ENCODE data around the gene EXOC3. TPM values are rescaled to one million over a fixed set of nuclear protein-coding genes. Genes with fewer than 3 reads are reported as not detected.
"Not testable (repeated sequence)": the region's sequence is repeated elsewhere in the genome, so short reads cannot be mapped to it uniquely, and the experiment has no call there.

The EXOC3 gene
- total RNA-seq, 1 experiment from 2014 or later, result 24.4 TPM

GRCh38 chr5:501105-501830 lies 58.3 kb downstream of the EXOC3 start:
- DNase-seq, result no peak
- H3K27ac ChIP-seq (ENCODE audit: low read length), result no peak overlapping the region
- H3K4me2 ChIP-seq (ENCODE audit: low read depth, low read length, poor library complexity, severe bottlenecking), result no peak overlapping the region
- H3K27me3 ChIP-seq (ENCODE audit: low read length), result no peaks in the 10 kb centered on the region
- no peaks in the 10 kb centered on the region for H3K4me1 ChIP-seq (ENCODE audit: low read length)
- H3K9ac ChIP-seq (ENCODE audit: low read length), result no peak overlapping the region
- no peaks in the 10 kb centered on the region for H3K9me2 ChIP-seq (replicated peaks; ENCODE audit: insufficient read depth, low read length)
- no peak overlapping the region for H3K4me3 ChIP-seq (ENCODE audit: low read length)
- no peak overlapping the region for H2AFZ ChIP-seq (ENCODE audit: low read length)
- no peaks in the 10 kb centered on the region for H3K79me2 ChIP-seq (ENCODE audit: low read length)
- no peaks in the 10 kb centered on the region for H3K9me3 ChIP-seq (ENCODE audit: low read length)
- no peaks in the 10 kb centered on the region for H3K36me3 ChIP-seq (ENCODE audit: insufficient read depth, low read length)
- no peaks in the 10 kb centered on the region for H4K20me1 ChIP-seq (ENCODE audit: insufficient read depth, low read depth, low read length)

- Histone ChIP-seq H3K9me3 (ENCODE audit: low read length) (no peaks in the 10 kb centered on the region), H3K4me2 (ENCODE audit: low read depth, low read length, poor library complexity, severe bottlenecking) (no peak overlapping the region), H3K27me3 (ENCODE audit: low read length) (no peaks in the 10 kb centered on the region), H3K9ac (ENCODE audit: low read length) (no peak overlapping the region), H2AFZ (ENCODE audit: low read length) (no peak overlapping the region), H3K27ac (ENCODE audit: low read length) (no peak overlapping the region), H3K79me2 (ENCODE audit: low read length) (no peaks in the 10 kb centered on the region), H3K36me3 (ENCODE audit: insufficient read depth, low read length) (no peaks in the 10 kb centered on the region), H4K20me1 (ENCODE audit: insufficient read depth, low read depth, low read length) (no peaks in the 10 kb centered on the region), H3K4me1 (ENCODE audit: low read length) (no peaks in the 10 kb centered on the region), H3K4me3 (ENCODE audit: low read length) (no peak overlapping the region), H3K9me2 (replicated peaks; ENCODE audit: insufficient read depth, low read length) (no peaks in the 10 kb centered on the region)
- no peak for DNase-seq
Observed at GRCh38 chr5:501831-502184, 58.8 kb downstream of the EXOC3 start.

GRCh38 chr5:502325-503079 lies 59.5 kb downstream of the EXOC3 start:
- H3K27me3 ChIP-seq (ENCODE audit: low read length), result no peaks in the 10 kb centered on the region

GRCh38 chr5:504326-505154 lies 61.6 kb downstream of the EXOC3 start:
- DNase-seq, result no peak
- no peaks in the 10 kb centered on the region for H3K36me3 ChIP-seq (ENCODE audit: insufficient read depth, low read length)
- no peak overlapping the region for H3K4me3 ChIP-seq (ENCODE audit: low read length)
- H2AFZ ChIP-seq (ENCODE audit: low read length), result no peak overlapping the region
- no peaks in the 10 kb centered on the region for H3K27me3 ChIP-seq (ENCODE audit: low read length)
- H3K27ac ChIP-seq (ENCODE audit: low read length), result no peak overlapping the region
- H3K9ac ChIP-seq (ENCODE audit: low read length), result no peak overlapping the region
- no peak overlapping the region for H3K4me2 ChIP-seq (ENCODE audit: low read depth, low read length, poor library complexity, severe bottlenecking)
- H3K4me1 ChIP-seq (ENCODE audit: low read length), result no peaks in the 10 kb centered on the region
- H3K9me2 ChIP-seq (replicated peaks; ENCODE audit: insufficient read depth, low read length), result no peaks in the 10 kb centered on the region
- no peaks in the 10 kb centered on the region for H3K9me3 ChIP-seq (ENCODE audit: low read length)
- no peaks in the 10 kb centered on the region for H4K20me1 ChIP-seq (ENCODE audit: insufficient read depth, low read depth, low read length)
- H3K79me2 ChIP-seq (ENCODE audit: low read length), result no peaks in the 10 kb centered on the region

More at GRCh38 chr5:502325-503079, 59.5 kb downstream of the EXOC3 start:
- Histone ChIP-seq H3K4me1 (ENCODE audit: low read length) (no peaks in the 10 kb centered on the region), H3K36me3 (ENCODE audit: insufficient read depth, low read length) (no peaks in the 10 kb centered on the region), H3K9me2 (replicated peaks; ENCODE audit: insufficient read depth, low read length) (no peaks in the 10 kb centered on the region), H4K20me1 (ENCODE audit: insufficient read depth, low read depth, low read length) (no peaks in the 10 kb centered on the region), H2AFZ (ENCODE audit: low read length) (no peak overlapping the region), H3K79me2 (ENCODE audit: low read length) (no peaks in the 10 kb centered on the region), H3K27ac (ENCODE audit: low read length) (no peak overlapping the region), H3K9me3 (ENCODE audit: low read length) (no peaks in the 10 kb centered on the region), H3K9ac (ENCODE audit: low read length) (no peak overlapping the region), H3K4me2 (ENCODE audit: low read depth, low read length, poor library complexity, severe bottlenecking) (no peak overlapping the region), H3K4me3 (ENCODE audit: low read length) (no peak overlapping the region)
- DNase-seq, result no peak

- no peak overlapping the region for H3K9ac ChIP-seq (ENCODE audit: low read length)
- H3K79me2 ChIP-seq (ENCODE audit: low read length), result no peaks in the 10 kb centered on the region
- H2AFZ ChIP-seq (ENCODE audit: low read length), result no peak overlapping the region
- no peak overlapping the region for H3K4me2 ChIP-seq (ENCODE audit: low read depth, low read length, poor library complexity, severe bottlenecking)
- H3K27me3 ChIP-seq (ENCODE audit: low read length), result no peaks in the 10 kb centered on the region
- H3K4me3 ChIP-seq (ENCODE audit: low read length), result no peak overlapping the region
- no peak for DNase-seq
- H4K20me1 ChIP-seq (ENCODE audit: insufficient read depth, low read depth, low read length), result no peaks in the 10 kb centered on the region
- H3K9me3 ChIP-seq (ENCODE audit: low read length), result no peaks in the 10 kb centered on the region
- H3K4me1 ChIP-seq (ENCODE audit: low read length), result no peaks in the 10 kb centered on the region
- no peak overlapping the region for H3K27ac ChIP-seq (ENCODE audit: low read length)
- no peaks in the 10 kb centered on the region for H3K36me3 ChIP-seq (ENCODE audit: insufficient read depth, low read length)
- H3K9me2 ChIP-seq (replicated peaks; ENCODE audit: insufficient read depth, low read length), result no peaks in the 10 kb centered on the region
Observed at GRCh38 chr5:505951-506525, 63.1 kb downstream of the EXOC3 start.

- H3K27ac ChIP-seq (ENCODE audit: low read length); H3K4me1 ChIP-seq (ENCODE audit: low read length); H3K27me3 ChIP-seq (ENCODE audit: low read length); H3K79me2 ChIP-seq (ENCODE audit: low read length); H4K20me1 ChIP-seq (ENCODE audit: insufficient read depth, low read depth, low read length); H3K9me3 ChIP-seq (ENCODE audit: low read length); DNase-seq; H3K4me2 ChIP-seq (ENCODE audit: low read depth, low read length, poor library complexity, severe bottlenecking); H3K4me3 ChIP-seq (ENCODE audit: low read length); H3K9me2 ChIP-seq (replicated peaks; ENCODE audit: insufficient read depth, low read length); H2AFZ ChIP-seq (ENCODE audit: low read length); H3K36me3 ChIP-seq (ENCODE audit: insufficient read depth, low read length); H3K9ac ChIP-seq (ENCODE audit: low read length): not testable (repeated sequence)
Observed at GRCh38 chr5:507986-508575, 65.1 kb downstream of the EXOC3 start.

- no peak for DNase-seq
- Histone ChIP-seq H3K4me2 (ENCODE audit: low read depth, low read length, poor library complexity, severe bottlenecking) (no peak overlapping the region), H3K9me3 (ENCODE audit: low read length) (no peaks in the 10 kb centered on the region), H3K4me3 (ENCODE audit: low read length) (no peak overlapping the region), H3K36me3 (ENCODE audit: insufficient read depth, low read length) (no peaks in the 10 kb centered on the region), H3K9me2 (replicated peaks; ENCODE audit: insufficient read depth, low read length) (no peaks in the 10 kb centered on the region), H3K27me3 (ENCODE audit: low read length) (no peaks in the 10 kb centered on the region), H3K27ac (ENCODE audit: low read length) (no peak overlapping the region), H4K20me1 (ENCODE audit: insufficient read depth, low read depth, low read length) (no peaks in the 10 kb centered on the region), H2AFZ (ENCODE audit: low read length) (no peak overlapping the region), H3K9ac (ENCODE audit: low read length) (no peak overlapping the region), H3K79me2 (ENCODE audit: low read length) (no peaks in the 10 kb centered on the region), H3K4me1 (ENCODE audit: low read length) (no peaks in the 10 kb centered on the region; the same call in 1 of the 2 replicates)
Observed at GRCh38 chr5:509611-510185, 66.7 kb downstream of the EXOC3 start.

Measured in Karpas-422 (cell line).